Measurements from ENCODE around the gene USF2.
A peak's percentile ranks its signal among the peaks of the same experiment; 100 is the strongest.

USF2 gene

GRCh38 chr19:35264268-35265125, 4.3 kb upstream of the USF2 start:
- TF ChIP-seq, protein P1, sequence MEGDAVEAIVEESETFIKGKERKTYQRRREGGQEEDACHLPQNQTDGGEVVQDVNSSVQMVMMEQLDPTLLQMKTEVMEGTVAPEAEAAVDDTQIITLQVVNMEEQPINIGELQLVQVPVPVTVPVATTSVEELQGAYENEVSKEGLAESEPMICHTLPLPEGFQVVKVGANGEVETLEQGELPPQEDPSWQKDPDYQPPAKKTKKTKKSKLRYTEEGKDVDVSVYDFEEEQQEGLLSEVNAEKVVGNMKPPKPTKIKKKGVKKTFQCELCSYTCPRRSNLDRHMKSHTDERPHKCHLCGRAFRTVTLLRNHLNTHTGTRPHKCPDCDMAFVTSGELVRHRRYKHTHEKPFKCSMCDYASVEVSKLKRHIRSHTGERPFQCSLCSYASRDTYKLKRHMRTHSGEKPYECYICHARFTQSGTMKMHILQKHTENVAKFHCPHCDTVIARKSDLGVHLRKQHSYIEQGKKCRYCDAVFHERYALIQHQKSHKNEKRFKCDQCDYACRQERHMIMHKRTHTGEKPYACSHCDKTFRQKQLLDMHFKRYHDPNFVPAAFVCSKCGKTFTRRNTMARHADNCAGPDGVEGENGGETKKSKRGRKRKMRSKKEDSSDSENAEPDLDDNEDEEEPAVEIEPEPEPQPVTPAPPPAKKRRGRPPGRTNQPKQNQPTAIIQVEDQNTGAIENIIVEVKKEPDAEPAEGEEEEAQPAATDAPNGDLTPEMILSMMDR (conservative IDR thresholded peaks at IDR 0.05): no peak
- no peak for TF ChIP-seq ZFX (IDR thresholded peaks at IDR 0.05)
- H3K27ac ChIP-seq: no peak overlapping the region

DNA sequence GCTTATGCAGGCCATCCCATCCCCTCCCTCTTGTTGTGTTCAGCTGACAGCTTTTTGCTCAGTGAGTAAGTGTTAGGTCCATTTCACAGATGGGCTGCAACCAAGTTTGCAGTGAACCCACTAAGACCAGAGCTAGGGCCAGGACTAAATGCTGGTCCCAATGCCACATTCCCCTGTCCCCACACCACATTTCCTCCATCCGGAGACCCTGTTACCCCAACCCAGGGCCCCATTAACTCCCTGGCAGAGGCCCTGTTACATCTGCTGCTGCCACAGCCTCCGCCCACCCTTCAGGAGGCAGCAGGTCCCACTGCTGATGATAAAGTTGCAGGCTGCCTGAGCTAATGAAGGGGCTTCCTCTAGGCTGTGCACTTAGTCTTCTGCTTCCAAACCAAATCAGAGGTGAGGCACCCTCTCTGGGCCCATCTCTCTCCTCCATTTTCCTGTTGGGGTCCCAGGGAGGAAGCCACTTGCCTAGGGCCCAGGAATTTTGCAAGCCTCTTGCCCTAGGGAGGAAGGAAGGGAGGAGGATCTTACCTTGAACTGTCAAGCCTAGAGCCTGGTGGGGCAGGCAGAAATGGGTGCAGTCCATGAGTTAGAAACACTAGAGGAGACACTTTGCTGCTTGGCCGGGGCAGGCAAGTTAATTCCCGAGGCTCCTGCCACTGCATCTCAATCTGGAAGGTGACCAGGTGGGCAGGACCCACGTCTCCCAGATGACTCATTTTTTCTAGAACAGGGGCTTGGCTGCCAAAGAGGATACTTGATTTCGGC, 3.4 kb upstream of the USF2 start:
- TF ChIP-seq, protein P1 (conservative IDR thresholded peaks at IDR 0.05): no peak
- no peak for TF ChIP-seq ZFX (IDR thresholded peaks at IDR 0.05)
- H3K27ac ChIP-seq: peak overlapping the region; percentile 0; the same call in 1 of the 2 replicates

DNA sequence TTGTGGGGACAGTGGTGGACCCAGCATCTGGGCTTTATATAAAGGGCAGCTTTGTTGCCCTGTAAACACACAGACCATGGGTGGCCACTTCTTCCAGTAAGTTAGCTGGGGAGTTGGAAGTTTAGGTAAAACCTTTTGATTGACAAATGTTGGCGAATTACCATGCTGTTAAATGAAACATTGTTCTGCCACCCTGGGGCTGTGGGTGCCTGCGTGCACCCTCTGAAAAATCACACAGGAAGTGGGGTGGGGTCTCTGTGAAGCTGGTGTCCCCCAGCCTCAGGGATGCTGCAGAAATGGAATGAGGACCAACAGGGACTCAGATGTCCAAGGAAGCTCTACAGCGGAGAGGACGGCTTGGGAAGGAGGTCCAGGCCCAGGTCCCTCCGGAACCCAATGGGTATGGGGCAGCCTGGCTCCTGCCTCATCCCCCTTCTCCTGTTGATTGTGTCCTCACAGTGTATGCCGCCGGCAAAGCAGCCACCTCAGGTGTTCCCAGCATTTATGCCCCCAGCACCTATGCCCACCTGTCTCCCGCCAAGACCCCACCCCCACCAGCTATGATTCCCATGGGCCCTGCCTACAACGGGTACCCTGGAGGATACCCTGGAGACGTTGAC, 2.8 kb upstream of the USF2 start:
- peak overlapping the region; percentile 97 for H3K27ac ChIP-seq
- TF ChIP-seq, protein P1 (conservative IDR thresholded peaks at IDR 0.05): no peak
- no peak for TF ChIP-seq ZFX (IDR thresholded peaks at IDR 0.05)

- H3K27ac ChIP-seq: peak overlapping the region; percentile 97
- TF ChIP-seq ZFX (IDR thresholded peaks at IDR 0.05): 0 out of 2 replicates have a peak, but pooled peaks have one; percentile 45
- TF ChIP-seq, protein P1 (conservative IDR thresholded peaks at IDR 0.05): no peak
Observed at GRCh38 chr19:35266520-35267352, 2.0 kb upstream of the USF2 start.

- H3K27ac ChIP-seq: peak overlapping the region; percentile 97
- TF ChIP-seq, protein P1 (conservative IDR thresholded peaks at IDR 0.05): no peak
- TF ChIP-seq ZFX (IDR thresholded peaks at IDR 0.05): peak; percentile 56; the same call in 1 of the 2 replicates
Observed at GRCh38 chr19:35267353-35267817, 1.4 kb upstream of the USF2 start.

DNA sequence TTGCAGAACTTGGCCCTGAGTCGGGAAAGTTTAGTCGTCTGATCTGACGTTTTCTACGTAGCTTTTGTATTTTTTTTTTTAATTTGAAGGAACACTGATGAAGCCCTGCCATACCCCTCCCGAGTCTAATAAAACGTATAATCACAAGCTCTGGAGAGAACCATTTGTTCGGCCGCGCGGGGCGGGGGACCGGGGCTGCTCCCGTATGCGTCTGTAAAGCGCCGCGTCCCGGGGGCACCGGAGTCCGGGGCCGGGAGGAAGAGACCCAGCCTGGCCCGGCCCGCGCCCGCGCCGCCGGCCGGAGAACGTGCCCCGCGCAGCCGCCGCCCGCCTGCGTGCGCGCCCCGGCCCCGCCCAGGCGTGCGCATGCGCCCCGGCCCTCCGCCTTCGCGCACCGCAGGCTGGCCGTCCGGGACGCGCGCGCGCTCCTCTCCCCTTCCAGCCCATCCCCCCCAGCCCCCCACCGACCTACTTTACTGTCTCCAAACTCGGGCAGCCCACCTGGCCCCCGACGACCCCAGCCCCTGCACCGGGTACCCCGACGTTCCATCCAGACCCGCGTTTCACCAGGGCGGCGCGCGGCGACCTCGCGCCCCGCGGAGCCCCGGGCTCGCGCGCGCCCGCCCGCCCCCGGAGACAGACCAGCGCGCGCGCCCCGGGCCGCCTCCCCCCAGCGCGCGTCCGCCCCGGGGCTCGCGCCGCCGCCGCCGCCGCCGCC, 785 bp upstream of the USF2 start:
- peak overlapping the region; percentile 97 for H3K27ac ChIP-seq
- no peak for TF ChIP-seq ZFX (IDR thresholded peaks at IDR 0.05)
- TF ChIP-seq, protein P1 (conservative IDR thresholded peaks at IDR 0.05): no peak
